ENCODE results near the gene HDAC4.
A peak's percentile ranks its signal among the peaks of the same experiment; 100 is the strongest.

Gene HDAC4

DNA sequence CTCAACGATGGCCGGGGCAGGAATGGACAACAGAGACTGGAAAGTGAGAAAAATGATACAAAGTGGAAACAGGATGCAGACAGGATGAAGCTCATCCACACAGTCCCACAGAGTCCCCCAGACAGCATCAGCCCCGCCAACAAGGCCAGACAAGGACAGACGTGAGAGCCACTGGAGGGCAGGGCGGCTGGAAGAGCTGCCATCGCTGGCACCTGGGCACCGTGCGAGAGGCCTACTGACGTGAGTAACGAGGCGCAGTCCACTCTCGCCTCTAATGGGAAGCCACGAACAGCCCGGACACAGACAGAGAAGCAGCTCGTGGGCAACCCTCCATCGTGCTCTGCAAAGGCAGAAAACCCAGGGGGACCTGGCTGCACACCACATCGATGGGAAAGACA is 17.1 kb downstream of the HDAC4 start:
- no peak for DNase-seq (ENCODE audit: low spot score)

DNA sequence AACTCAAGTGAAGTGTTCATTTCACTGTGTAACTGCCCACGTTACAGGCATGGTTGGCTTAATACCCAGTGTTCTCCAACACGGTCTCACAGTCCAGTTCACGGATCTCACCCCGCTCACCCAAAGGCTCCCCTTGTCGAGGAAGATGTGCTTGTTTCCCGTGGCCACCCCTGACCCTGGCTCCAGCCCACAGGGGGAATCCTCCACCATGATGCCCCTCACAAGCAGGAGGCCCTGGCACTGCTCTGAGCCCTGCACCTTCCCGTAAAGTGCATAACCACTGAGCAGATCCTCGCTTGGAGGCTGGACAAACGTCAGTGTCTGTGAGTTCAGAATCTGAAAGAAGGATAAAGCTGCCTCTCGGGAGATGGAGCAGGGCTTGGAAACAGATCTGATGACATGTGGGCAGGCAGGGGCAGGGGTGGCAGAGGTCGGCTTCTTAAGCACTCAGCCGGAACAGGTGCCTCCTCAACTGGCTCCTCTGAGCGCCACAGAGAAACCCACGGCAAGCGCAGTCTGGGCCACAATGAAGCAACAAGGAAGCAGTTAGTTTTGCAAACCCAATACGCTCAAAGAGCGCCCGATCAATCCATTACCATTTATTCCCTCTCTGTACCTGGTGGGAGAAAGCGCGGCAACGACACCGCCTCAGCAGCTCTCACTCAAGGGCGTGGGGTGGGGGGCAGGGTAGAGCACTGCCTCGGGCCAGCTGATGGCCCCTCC is 17.6 kb downstream of the HDAC4 start:
- no peak for DNase-seq (ENCODE audit: low spot score)

DNA sequence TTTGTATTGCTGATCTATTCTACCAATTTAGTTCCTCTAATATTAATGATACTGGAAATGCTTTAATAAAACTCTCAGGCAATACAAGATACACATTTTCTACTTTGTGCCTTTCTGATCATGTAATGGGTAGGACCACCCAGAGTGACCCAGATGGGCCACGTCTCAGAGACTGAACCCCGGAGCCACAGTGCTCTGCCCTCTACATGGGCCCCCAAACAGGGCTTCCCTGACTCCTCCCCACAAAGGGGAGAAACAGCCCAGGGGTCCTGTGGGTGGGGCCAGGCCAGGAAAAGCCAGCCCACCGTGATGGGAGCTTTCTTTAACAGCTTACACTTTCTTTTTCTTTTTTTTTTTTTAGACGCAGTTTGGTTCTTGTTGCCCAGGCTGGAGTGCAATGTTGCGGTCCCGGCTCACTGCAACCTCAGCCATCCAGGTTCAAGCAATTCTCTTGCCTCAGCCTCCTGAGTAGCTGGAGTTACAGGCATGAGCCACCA is 18.4 kb downstream of the HDAC4 start:
- DNase-seq (ENCODE audit: low spot score), result no peak

DNA sequence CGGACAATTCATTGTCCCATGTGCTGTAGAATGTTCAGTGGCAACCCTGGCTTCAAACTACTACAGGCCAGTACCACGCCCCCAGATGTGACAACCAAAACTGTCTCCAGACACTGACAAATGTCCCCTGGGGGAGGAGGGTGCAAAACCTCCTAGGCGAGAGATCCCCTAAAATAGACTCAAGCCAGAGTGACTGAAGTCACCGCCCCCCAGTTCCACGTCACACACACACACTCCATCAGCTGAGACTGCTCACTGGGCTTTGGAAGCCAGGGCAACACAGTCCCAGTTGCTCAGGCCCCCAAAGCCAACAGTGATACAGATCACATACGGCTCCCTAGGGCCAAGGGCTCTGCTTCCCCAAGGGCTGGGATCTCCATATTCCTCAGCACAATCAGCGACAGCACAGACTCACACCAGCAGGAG is 19.1 kb downstream of the HDAC4 start:
- DNase-seq (ENCODE audit: low spot score), result no peak

DNA sequence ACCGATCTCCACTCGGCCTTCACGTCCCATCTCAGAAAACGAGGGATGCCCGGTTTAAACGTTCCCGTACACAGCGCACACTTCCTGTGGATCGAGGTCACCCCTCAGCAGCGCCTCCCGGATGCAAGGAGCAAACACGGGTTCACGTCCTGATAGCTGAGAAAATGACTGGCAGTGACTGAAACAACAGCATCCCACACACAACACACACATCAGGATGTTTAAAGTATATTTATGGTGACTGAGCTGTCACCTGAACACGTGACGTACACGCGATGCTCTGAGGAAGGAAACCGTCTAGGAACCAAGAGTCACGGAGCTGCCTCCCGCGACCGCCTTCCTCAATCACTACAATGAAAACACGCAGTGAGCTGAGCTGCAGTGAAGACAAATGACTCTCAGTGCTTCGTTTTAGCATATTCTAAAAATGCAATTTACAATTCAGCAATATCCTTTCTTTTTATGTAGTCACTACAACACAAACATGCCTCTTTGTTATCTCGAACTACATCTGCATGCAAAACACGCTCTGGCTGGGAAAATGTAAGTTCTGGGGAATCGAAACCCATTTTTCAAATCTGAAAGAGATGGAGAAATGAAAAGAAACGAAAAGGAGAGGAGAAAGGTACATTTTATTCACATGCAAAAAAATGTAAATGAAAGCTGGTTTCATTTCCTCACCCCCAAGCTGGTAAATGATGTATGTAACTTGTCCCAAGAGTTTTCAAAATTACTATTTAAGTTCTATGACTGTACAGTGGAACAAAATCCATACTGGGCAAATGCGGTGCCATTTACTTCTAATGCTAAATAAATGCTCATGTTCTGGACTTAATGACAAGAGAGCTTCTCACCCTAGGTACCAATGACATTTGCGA is 19.8 kb downstream of the HDAC4 start:
- no peak for DNase-seq (ENCODE audit: low spot score)

DNA sequence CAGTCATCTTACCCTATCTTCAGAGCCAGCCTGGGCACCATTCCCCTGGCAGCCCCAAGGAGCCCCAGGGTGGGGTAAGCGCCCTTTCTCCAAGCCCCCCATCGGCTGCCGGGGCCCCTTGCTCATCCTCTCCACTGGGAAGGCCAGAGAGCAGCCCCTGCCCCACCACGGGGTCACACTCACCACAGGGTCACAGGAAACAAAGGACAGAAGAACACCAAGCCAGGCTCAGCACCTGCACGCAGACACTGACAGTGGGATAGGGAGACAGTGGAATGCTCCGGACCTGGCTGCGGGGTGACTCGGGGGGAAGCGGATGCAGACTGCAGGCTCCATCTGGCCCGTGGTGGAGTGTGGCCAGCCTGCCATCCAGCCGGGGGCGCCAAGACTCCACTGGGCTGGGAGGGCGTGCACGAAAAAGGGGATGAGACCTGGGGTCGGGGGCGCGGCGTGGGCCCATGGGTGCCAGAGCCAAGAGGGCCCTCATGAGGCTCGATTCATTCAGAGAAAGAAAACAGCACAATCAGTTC is 21.1 kb downstream of the HDAC4 start:
- no peak for DNase-seq (ENCODE audit: low spot score)

DNA sequence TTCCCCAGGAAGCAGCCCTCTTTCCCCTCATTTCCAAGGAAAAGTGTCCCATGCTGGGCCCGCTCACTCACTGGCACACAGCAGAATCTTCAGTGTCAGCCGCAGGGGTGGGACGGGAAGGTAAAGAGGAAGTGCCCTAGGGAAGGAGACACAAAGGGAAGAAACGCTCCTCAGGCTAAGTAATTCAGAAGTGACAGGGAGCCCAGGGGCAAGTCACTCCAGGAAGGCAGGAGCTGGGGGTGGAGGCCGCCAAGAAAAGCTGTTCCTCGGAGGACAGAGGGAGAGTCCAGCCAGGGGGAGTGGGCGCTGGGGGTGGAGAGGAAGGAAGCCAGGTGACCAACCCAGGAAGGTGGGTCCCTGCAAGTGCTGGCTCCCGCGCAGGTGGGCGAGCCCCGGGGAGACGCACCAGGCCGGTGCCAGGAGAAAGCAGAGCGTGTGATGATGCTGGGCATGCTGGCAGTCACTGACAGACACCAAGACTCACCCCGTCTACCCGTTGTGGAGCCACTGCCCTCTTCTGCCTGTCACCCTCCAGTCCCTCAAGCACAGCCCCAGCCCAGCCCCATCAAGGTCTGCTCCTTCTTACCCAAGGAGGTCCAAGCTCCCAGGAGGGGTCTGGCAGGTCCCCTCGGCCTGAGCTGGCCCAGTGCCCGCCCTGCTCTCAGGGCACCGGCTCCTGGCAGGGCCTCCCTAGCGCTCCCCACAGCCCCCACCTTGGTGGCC is 21.7 kb downstream of the HDAC4 start:
- DNase-seq (ENCODE audit: low spot score), result no peak

DNA sequence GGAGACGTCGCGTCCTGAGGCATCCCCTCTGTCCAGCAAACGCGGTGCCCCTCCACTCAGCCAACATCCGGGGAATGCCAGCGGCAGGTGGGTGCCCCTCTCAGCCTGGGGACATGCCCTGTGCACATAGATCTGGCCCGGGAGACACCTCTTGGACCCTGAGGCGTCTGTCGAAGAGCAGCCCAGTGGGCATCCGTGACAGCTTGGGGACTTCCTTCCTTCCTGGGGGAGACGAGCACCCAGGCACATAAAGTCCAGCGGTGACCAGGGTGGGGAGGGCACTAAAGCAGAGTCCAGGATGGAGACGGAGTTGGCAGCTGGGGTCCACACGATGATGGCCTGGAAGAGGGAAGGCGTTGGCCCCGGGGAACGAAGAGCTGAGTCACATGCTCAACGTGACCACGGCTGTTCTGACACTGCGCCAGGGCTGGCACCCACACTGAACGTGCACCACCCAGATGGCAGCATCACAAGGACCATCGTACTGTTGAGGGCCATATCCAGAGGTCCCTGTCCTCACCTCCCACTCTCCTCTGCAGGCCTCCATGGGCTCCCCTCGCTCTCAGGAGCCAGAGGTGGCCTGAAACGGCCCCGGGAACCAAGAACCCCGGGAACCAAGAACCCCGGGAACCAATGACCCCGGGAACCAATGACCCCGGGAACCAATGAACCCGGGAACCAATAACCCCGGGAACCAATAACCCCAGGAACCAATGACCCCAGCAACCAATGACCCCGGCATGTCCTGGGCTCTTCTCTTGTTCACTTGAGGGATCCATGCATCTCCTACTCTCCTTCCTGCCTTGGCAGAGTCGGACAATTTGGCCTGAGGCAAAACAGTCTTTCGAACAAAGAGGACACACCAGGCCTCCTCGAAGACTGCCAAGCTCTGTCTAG is 22.6 kb downstream of the HDAC4 start:
- DNase-seq (ENCODE audit: low spot score), result no peak

DNA sequence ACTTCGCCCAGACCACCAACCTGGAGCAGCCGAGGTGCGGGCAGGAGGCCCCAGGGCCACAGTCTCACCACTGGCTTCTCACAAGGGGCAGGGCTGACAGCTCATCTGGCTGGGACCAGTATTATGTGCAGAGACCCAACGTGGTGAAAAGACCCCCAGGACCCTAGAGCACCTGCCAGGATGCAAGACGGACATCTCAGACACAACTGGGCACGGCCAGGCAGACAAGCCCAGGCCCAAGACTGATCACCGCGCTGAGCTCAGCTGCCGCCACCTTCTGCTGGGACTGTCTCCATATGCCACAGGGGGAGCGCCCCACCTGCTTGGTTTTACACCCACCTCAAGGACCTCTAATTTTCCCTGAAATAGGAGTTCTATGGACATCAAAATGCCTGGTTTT is 23.2 kb downstream of the HDAC4 start:
- DNase-seq (ENCODE audit: low spot score), result no peak

DNA sequence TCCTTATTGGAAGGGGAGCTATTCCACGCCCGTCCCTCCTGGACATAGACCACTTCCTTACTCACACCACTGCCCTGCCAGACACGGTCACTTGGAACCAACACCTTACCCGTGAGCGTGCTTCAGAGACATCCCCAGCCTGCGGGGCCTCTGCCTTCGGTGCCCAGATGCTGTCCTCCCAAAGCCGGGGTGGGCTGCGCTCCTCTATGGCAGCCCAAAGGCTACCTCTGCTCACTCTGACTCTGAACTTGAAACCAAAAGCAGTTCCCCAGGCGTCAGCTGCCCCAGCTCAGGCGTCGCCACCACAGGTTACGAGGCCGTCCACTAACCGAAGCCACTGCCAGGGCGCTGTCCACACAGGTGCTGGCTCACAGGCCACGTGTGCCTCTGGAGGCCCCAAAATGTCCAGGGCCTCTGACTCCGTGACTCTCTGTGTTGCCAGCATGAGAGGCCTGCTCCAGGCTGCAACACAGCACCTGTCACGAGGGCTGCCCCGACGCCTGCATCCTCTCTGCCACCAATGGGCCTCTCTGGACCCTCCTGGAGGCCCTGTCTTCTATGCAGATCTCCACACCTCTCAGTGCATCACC is 23.8 kb downstream of the HDAC4 start:
- DNase-seq (ENCODE audit: low spot score), result no peak

DNA sequence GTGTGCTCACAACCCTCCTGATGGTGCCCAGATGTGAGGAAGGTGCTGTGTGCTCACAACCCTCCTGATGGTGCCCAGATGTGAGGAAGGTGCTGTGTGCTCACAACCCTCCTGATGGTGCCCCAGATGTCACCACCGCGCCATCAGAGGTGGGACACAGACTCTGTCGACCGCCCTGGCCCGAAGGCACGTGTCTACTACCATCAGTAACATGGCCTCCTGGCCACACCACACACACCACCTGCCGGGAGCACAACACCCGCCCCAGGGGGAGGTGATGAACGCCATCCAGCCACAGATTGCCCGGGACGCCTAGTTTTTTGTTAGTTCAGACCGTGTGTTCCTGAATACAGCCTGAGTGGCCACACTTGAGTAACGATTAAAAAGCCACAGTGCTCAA is 24.5 kb downstream of the HDAC4 start:
- no peak for DNase-seq (ENCODE audit: low spot score)

DNA sequence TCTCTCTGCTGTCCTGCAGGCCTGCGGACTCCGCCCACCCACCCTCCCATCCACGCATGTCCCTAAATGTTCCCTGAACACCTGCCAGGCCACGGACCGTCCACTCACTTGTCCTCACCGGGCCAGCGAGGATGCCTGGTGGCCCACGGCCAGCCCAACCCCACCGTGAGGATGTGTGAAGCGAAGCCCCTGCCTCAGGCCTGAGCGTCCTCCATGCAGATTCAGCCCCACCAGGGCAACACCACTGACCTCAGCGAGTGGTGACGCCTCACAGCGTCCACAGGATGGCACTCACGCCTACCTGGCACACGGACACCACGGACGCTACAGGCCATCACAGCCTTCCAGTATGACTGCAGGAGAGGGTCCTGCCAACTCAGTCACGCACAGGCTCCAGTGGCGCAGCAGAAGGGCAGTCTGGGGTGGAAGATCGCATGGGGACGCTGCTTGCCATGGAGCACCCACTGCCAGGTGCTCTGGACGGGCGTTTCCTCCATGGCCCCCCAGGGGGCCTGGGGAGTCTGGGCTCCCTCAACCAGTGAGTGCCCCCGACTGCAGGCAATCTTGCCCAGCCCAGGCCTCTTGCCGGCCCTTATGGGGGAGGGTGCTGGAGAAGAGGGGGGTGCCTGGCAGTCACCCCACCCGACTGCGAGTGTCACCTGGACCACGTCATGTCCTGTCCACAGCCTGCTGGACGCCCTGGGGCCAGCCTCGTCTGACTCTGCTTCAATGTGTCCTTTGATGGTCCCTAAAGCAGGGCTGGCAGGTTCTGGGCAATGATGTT is 25.4 kb downstream of the HDAC4 start:
- DNase-seq (ENCODE audit: low spot score), result no peak

DNA sequence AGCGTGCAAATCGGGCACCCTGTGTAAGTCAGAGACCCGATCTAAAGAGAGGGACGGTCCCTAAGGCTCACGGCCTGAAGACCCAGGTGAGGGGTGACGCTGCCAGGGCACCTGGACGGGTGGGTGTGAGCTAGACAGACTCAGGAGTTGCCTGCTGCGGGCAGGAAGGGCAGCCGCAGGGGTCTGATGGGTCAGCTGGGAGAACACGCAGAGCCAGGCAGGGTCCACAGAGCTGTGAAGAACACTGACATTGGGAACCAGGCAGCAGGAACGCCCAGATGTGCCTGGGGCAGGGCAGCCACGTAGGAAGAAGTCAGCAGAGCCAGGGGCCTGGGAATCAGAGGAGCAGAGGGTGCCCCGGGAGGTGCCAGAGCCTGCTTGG is 25.9 kb downstream of the HDAC4 start:
- no peak for DNase-seq (ENCODE audit: low spot score)

DNA sequence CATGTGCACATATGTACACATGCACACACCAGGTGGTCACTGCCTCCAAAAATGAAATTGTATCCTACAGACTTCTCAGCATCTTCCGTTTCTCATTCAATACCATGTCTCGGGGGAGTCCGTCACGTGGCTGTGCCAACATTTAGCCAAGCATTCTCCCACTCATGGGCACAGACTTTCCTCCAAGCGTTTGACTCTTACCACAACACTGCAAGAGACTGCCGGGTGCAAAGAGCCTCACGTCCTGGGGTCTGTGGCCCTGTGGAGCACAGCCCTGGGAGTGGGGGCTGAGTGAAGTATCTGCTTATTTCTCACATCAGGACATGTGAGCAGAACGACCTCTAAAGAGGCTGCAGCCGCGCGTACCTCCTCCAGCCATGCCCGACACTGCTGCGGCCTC is 28.0 kb downstream of the HDAC4 start:
- DNase-seq (ENCODE audit: low spot score), result no peak

DNA sequence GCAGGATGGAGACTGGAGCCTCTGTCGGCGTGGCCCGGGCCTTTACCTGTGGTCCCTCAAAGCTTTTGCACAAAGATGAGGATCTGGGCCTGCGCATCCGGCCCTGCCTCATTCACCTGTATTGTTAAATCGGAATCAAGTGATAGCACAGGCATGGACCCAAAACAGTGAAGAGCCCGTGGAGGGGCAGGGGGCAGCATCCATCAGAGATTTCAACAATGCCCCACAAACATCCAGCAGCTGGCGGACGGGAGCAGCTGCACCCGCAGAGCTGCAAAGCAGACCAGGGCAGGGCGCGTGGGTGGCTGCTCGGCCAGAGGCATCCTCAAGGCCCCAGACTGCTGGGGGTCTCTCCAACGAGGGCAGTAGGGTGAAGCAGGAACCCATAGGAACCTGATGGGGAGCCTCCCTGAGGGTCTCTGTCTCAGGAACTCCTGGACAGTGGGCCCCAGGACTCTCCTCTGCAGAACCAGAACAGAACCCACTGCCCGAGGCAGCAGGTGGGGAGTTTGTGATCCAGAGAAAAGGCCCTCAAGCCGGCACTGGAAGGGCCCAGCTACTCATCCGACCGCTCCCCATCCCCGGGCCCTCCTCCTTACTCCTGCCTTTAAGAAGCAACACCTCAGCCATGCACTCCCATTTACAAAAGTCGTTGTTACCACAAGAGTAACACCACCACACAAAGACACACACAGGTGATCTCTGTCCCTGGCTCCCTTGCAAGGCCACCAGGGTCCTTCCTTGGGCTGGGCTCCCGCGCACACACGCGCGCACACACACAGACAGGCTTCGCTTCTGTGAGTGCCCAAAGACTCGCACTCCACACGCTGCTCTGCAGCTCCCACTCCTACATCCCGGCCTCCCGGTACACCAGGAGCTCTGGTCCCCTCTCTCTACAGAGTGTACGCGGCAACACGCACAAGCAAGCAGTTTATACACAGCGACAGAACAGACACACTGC is 28.8 kb downstream of the HDAC4 start:
- no peak for DNase-seq (ENCODE audit: low spot score)

DNA sequence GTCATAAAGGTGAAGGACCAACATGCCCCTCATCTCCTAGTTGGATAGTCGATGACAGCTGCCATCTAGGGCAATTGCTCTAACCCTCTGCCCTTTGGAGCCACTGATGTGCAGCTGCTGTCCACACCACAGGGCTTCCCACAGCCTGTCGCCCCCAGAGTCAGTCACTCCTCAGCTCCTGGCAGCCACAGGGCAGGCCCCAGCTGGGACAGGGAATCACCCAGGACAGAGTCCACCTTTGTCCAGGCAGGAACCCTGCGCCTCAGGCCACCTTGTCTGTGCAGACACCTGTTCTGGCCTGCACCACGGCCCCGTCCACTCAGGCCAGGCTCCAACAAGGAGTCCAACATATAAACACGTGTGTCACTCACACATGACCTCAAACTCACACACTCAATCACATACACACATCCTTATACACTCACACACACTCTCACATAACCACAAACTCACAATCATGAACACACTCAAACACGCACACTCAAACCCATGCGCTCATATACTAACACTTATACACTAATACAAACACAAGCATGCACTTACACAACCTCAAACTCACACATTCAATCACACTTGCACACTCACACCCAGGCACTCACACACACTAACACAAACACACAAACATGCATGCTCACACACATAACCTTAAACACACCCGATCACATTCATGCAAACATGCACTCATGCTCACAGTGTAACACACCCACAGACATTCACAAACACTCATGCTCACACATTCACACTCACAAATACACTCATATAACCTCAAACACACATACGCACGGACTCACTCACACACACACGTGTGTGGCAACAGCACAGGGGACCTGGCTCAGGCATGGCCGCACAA is 29.7 kb downstream of the HDAC4 start:
- DNase-seq (ENCODE audit: low spot score), result no peak

DNA sequence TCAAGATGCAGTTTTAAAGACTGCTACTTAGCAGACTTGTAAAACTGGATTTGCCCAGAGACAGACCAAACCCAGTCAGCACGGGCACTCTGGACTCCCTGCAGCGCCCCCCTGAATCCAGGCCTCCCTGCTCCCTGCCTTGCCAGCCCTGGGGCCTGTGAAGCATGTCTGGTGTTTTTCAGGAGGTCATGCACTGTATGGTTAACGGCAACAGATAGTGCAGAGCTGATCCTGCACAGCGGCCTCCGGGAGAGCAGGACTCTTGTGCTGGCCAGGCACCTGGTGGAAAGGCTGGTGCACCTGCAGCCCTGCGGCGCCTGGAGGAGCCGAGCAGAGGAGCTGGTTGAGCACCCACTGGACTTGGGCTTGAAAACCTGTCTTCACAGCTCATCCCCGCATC is 30.4 kb downstream of the HDAC4 start:
- DNase-seq (ENCODE audit: low spot score), result no peak

DNA sequence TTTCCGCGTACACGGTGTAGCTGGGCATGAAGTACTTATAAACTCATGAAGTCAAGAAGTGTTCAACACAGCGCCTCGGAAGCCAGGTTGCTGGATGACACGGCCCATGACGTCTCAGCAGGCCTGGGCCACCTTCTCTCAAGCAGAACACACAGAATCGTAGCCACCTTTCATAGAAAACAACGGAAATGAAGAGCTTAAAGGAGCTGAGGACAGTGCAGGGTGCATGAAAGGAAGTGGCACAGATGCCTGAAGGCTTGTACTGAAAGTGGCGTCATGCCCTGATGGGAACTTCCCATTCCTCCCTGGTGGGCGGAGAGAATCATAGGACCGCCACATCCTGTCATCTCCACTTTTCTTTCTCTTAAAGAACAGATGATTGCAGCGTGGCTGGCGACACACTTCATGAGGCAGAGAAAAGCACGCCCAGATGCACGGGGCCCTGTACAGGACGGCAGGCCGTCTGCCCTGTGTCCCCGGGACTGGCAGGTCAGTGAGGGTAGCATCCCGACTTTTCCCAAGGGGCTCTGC is 31.1 kb downstream of the HDAC4 start:
- DNase-seq (ENCODE audit: low spot score), result peak; percentile 1
